GM12865 (cell line): Measurements from ENCODE around the gene WIZ.
A peak's percentile ranks its signal among the peaks of the same experiment; 100 is the strongest.

Source experiments
- DNase-seq: peaks from one replicate; pipeline ENCODE4 v3.0.0; 2010; ENCODE audit warnings: low read depth
- H3K4me3 ChIP-seq: 2 replicates; pipeline ENCODE4 v1.5.1; 2011; ENCODE audit warnings: mild to moderate bottlenecking, low read depth, low read length, control low read depth
- CTCF ChIP-seq: IDR thresholded peaks from 2 replicates; pipeline ENCODE4 v1.5.1; 2011; ENCODE audit warnings: low read length, control low read depth, low read depth, inconsistent platforms; ENCODE audit not compliant: insufficient read depth; ENCODE audit errors: missing control alignments

Gene WIZ

GRCh38 chr19:15469513-15470297, 19.9 kb upstream of the WIZ start:
- peak; percentile 37 for DNase-seq
- no peak for TF ChIP-seq CTCF
- H3K4me3 ChIP-seq: no peak overlapping the region

- DNase-seq: no peak
- TF ChIP-seq CTCF: no peak
- H3K4me3 ChIP-seq: no peak overlapping the region
These were observed 19.1 kb upstream of the WIZ start for GRCh38 chr19:15468675-15469512.

- no peak for DNase-seq
- no peak for TF ChIP-seq CTCF
- H3K4me3 ChIP-seq: no peak overlapping the region
These were observed 18.0 kb upstream of the WIZ start for GRCh38 chr19:15467734-15468214.

- no peak overlapping the region for H3K4me3 ChIP-seq
- DNase-seq: peak; percentile 96
- TF ChIP-seq CTCF: no peak
These were observed 17.3 kb upstream of the WIZ start for GRCh38 chr19:15466851-15467733.

GRCh38 chr19:15464394-15465385, 14.9 kb upstream of the WIZ start, which contains the start of gene RASAL3:
Gene RASAL3, minus strand, starts transcription at chr19:15464544. Its CDS starts 186 bp downstream, at chr19:15464358.
- peak; percentile 86 for DNase-seq
- H3K4me3 ChIP-seq: peak within 1 kb of the TSS; percentile 73
- no peak for TF ChIP-seq CTCF
